Muscle of leg (tissue), 16 donors: Measurements from ENCODE around the gene IPO13. TPM values are rescaled to one million over a fixed set of nuclear protein-coding genes. Genes with fewer than 3 reads are reported as not detected.

Source experiments
- DNase-seq: peaks from one replicate; pipeline ENCODE4 v3.0.0; 2013
- H3K27ac ChIP-seq: one replicate; pipeline ENCODE4 v1.5.1; 2013; ENCODE audit warnings: mild to moderate bottlenecking, low read length, control low read depth
- H3K27me3 ChIP-seq: one replicate; pipeline ENCODE4 v1.6.1; 2013; ENCODE audit warnings: low read length; ENCODE audit not compliant: control insufficient read depth, insufficient read depth
- H3K36me3 ChIP-seq: one replicate; pipeline ENCODE4 v1.6.1; 2013; ENCODE audit warnings: low read length; ENCODE audit not compliant: control insufficient read depth, insufficient read depth
- H3K4me1 ChIP-seq: one replicate; pipeline ENCODE4 v1.6.1; 2013; ENCODE audit warnings: low read length; ENCODE audit not compliant: control insufficient read depth, insufficient read depth
- H3K4me3 ChIP-seq: one replicate; pipeline ENCODE4 v1.5.1; 2013; ENCODE audit warnings: low read length, control low read depth
- H3K9me3 ChIP-seq: replicated peaks from 2 replicates; pipeline ENCODE4 v1.6.1; 2013; ENCODE audit warnings: low read depth, low read length; ENCODE audit not compliant: control insufficient read depth
- WGBS: methylation state at CpG from one replicate; pipeline ENCODE4 v1.1.5; 2013; ENCODE audit warnings: missing lambda C conversion rate; ENCODE audit not compliant: insufficient coverage; 5-methylcytosine and 5-hydroxymethylcytosine counted together
- long read RNA-seq, 11 donors: transcript quantifications; one replicate each; lab custom pipeline, GENCODE V29; 2026
- polyA plus RNA-seq, 8 donors: library from polyadenylated mRNA; unstranded; fragments of 120-200 nt; gene quantifications; one replicate each; pipeline versions ENCODE4 v1.2.1 to v1.2.3, GENCODE V29; 2013; ENCODE audit warnings: inconsistent platforms in 1 of 8, low replicate concordance in 1 of 8; ENCODE audit not compliant: insufficient read length in 8 of 8, insufficient read depth in 1 of 8
- total RNA-seq: library from RNA; stranded (reverse); fragments of 120-200 nt; gene quantifications from one replicate; pipeline ENCODE4 v1.2.4, GENCODE V29; 2013

The IPO13 gene
- 15.6 TPM for total RNA-seq
- 10 to 100 TPM; 18.4 to 28.7 (median 25.2) TPM for polyA plus RNA-seq
- long read RNA-seq, donor 1, partial matches to known transcripts: 0 of 1 reads
- long read RNA-seq, donor 1, other reads (novel, unspliced or antisense): 0 of 1 reads
- long read RNA-seq, donor 2: 0 reads
- long read RNA-seq, donor 3, partial matches to known transcripts: 0 of 2 reads
- long read RNA-seq, donor 3, other reads (novel, unspliced or antisense): 0 of 2 reads
- long read RNA-seq, donor 4: 0 reads
- long read RNA-seq, donor 5, partial matches to known transcripts: 11 of 16 reads
- long read RNA-seq, donor 5, other reads (novel, unspliced or antisense): 0 of 16 reads
- long read RNA-seq, donor 6, partial matches to known transcripts: 7 of 13 reads
- long read RNA-seq, donor 6, other reads (novel, unspliced or antisense): 0 of 13 reads
- long read RNA-seq, donor 7, partial matches to known transcripts: 0 of 4 reads
- long read RNA-seq, donor 7, other reads (novel, unspliced or antisense): 0 of 4 reads
- long read RNA-seq, donor 8, partial matches to known transcripts: 0 of 1 reads
- long read RNA-seq, donor 8, other reads (novel, unspliced or antisense): 0 of 1 reads
- long read RNA-seq, donor 9, partial matches to known transcripts: 0 of 1 reads
- long read RNA-seq, donor 9, other reads (novel, unspliced or antisense): 0 of 1 reads
- long read RNA-seq, donor 10, partial matches to known transcripts: 0 of 1 reads
- long read RNA-seq, donor 10, other reads (novel, unspliced or antisense): 0 of 1 reads
- long read RNA-seq, donor 11, partial matches to known transcripts: 0 of 2 reads
- long read RNA-seq, donor 11, other reads (novel, unspliced or antisense): 0 of 2 reads

- peaks cover 41% of the 10 kb centered on the region for H3K4me1 ChIP-seq
- no peaks in the 10 kb centered on the region for H3K9me3 ChIP-seq
- under 1% methylated on average over 74 of the region's 74 CpGs for WGBS
- peak within 1 kb of the TSS; percentile 67 for H3K4me3 ChIP-seq
- peak within 1 kb of the TSS; percentile 94 for H3K27ac ChIP-seq
- H3K36me3 ChIP-seq: peaks cover 20% of the 10 kb centered on the region
- no peaks in the 10 kb centered on the region for H3K27me3 ChIP-seq
- peak; percentile 98 for DNase-seq
These were observed at the start of gene IPO13 for GRCh38 chr1:43946236-43947060. TSS of gene IPO13 (plus strand) at chr1:43946950. CDS start at chr1:43947601, 651 bp downstream.

- WGBS: 99% methylated on average over 11 of the region's 12 CpGs
- Histone ChIP-seq H3K27me3 (no peaks in the 10 kb centered on the region), H3K4me3 (no peak overlapping the region), H3K27ac (no peak overlapping the region), H3K9me3 (no peaks in the 10 kb centered on the region), H3K36me3 (peaks cover 57% of the 10 kb centered on the region), H3K4me1 (peaks cover 19% of the 10 kb centered on the region)
- DNase-seq: no peak
These were observed 47.8 kb upstream of the IPO13 start for GRCh38 chr1:43898981-43899380.

GRCh38 chr1:43900386-43900785, 46.4 kb upstream of the IPO13 start:
- Histone ChIP-seq H3K4me3 (no peak overlapping the region), H3K4me1 (peaks cover 19% of the 10 kb centered on the region), H3K27ac (no peak overlapping the region), H3K9me3 (no peaks in the 10 kb centered on the region), H3K36me3 (peaks cover 45% of the 10 kb centered on the region), H3K27me3 (no peaks in the 10 kb centered on the region)
- DNase-seq: no peak
- WGBS: no CpG with 5 or more reads among the region's 3 CpGs

GRCh38 chr1:43901196-43901961, 45.4 kb upstream of the IPO13 start:
- no peaks in the 10 kb centered on the region for H3K27me3 ChIP-seq
- H3K36me3 ChIP-seq: peaks cover 37% of the 10 kb centered on the region
- 80% methylated on average over 6 of the region's 7 CpGs for WGBS
- peaks cover 19% of the 10 kb centered on the region for H3K4me1 ChIP-seq
- H3K9me3 ChIP-seq: no peaks in the 10 kb centered on the region
- no peak for DNase-seq
- no peak overlapping the region for H3K27ac ChIP-seq
- no peak overlapping the region for H3K4me3 ChIP-seq

GRCh38 chr1:43902058-43902831, 44.5 kb upstream of the IPO13 start:
- Histone ChIP-seq H3K9me3 (no peaks in the 10 kb centered on the region), H3K36me3 (peaks cover 41% of the 10 kb centered on the region), H3K27ac (no peak overlapping the region), H3K27me3 (no peaks in the 10 kb centered on the region), H3K4me1 (peaks cover 19% of the 10 kb centered on the region), H3K4me3 (no peak overlapping the region)
- 89% methylated on average over 1 of the region's 4 CpGs for WGBS
- no peak for DNase-seq

GRCh38 chr1:43904660-43905551, 41.8 kb upstream of the IPO13 start:
- no peaks in the 10 kb centered on the region for H3K27me3 ChIP-seq
- H3K4me1 ChIP-seq: peaks cover 19% of the 10 kb centered on the region
- no peak for DNase-seq
- no peak overlapping the region for H3K27ac ChIP-seq
- 53% methylated on average over 6 of the region's 7 CpGs for WGBS
- H3K9me3 ChIP-seq: no peaks in the 10 kb centered on the region
- H3K4me3 ChIP-seq: no peak overlapping the region
- peaks cover 25% of the 10 kb centered on the region for H3K36me3 ChIP-seq

- H3K4me1 ChIP-seq: peaks cover 11% of the 10 kb centered on the region
- no peak overlapping the region for H3K27ac ChIP-seq
- no peaks in the 10 kb centered on the region for H3K9me3 ChIP-seq
- peaks cover 12% of the 10 kb centered on the region for H3K36me3 ChIP-seq
- no peaks in the 10 kb centered on the region for H3K27me3 ChIP-seq
- no peak overlapping the region for H3K4me3 ChIP-seq
- DNase-seq: no peak
- 95% methylated on average over 2 of the region's 2 CpGs for WGBS
These were observed 38.5 kb upstream of the IPO13 start for GRCh38 chr1:43908226-43908625.

GRCh38 chr1:43908858-43909257, 37.9 kb upstream of the IPO13 start:
- no CpG with 5 or more reads among the region's 5 CpGs for WGBS
- Histone ChIP-seq H3K27me3 (no peaks in the 10 kb centered on the region), H3K27ac (no peak overlapping the region), H3K4me1 (peaks cover 17% of the 10 kb centered on the region), H3K4me3 (no peak overlapping the region), H3K36me3 (peaks cover 12% of the 10 kb centered on the region), H3K9me3 (no peaks in the 10 kb centered on the region)
- DNase-seq: no peak
